Activated T-cell treated with anti-CD3 and anti-CD28 coated beads, Interleukin-2, amount 50 U/mL, for 24 hours (primary cell): Measurements from ENCODE around the gene DUS1L.

ENCODE experiments used
- DNase-seq: peaks from one replicate; pipeline ENCODE4 v3.0.0-alpha.2; 2020
- H3K27ac Mint-ChIP-seq: 2 replicates; pipeline ENCODE4 v1.8.0; 2020; ENCODE audit warnings: mild to moderate bottlenecking, mixed read lengths
- H3K27me3 Mint-ChIP-seq: 2 replicates; pipeline ENCODE4 v1.8.0; 2020; ENCODE audit warnings: mixed read lengths
- H3K36me3 Mint-ChIP-seq: 2 replicates; pipeline ENCODE4 v1.8.0; 2020; ENCODE audit warnings: low read depth, mixed read lengths
- H3K4me1 Mint-ChIP-seq: 2 replicates; pipeline ENCODE4 v1.8.0; 2020; ENCODE audit warnings: low read depth, mixed read lengths
- H3K4me3 Mint-ChIP-seq: 2 replicates; pipeline ENCODE4 v1.8.0; 2020; ENCODE audit warnings: mild to moderate bottlenecking, moderate library complexity, mixed read lengths
- H3K9me3 Mint-ChIP-seq: 2 replicates; pipeline ENCODE4 v1.8.0; 2020; ENCODE audit warnings: mixed read lengths

Gene DUS1L

GRCh38 chr17:82012261-82012639, 53.4 kb downstream of the DUS1L start:
- Mint-ChIP-seq H3K36me3 (peaks cover under 1% of the 10 kb centered on the region), H3K9me3 (no peaks in the 10 kb centered on the region), H3K4me1 (no peaks in the 10 kb centered on the region), H3K27ac (no peak overlapping the region), H3K27me3 (no peaks in the 10 kb centered on the region), H3K4me3 (no peak overlapping the region)
- DNase-seq, result no peak

- no peak overlapping the region for H3K27ac Mint-ChIP-seq
- H3K4me3 Mint-ChIP-seq, result no peak overlapping the region
- no peaks in the 10 kb centered on the region for H3K9me3 Mint-ChIP-seq
- H3K36me3 Mint-ChIP-seq, result no peaks in the 10 kb centered on the region
- no peaks in the 10 kb centered on the region for H3K4me1 Mint-ChIP-seq
- no peak for DNase-seq
- H3K27me3 Mint-ChIP-seq, result no peaks in the 10 kb centered on the region
Observed at GRCh38 chr17:82011617-82012187, 53.9 kb downstream of the DUS1L start.

- no peaks in the 10 kb centered on the region for H3K27me3 Mint-ChIP-seq
- no peaks in the 10 kb centered on the region for H3K36me3 Mint-ChIP-seq
- no peak overlapping the region for H3K4me3 Mint-ChIP-seq
- no peak overlapping the region for H3K27ac Mint-ChIP-seq
- no peak for DNase-seq
- no peaks in the 10 kb centered on the region for H3K9me3 Mint-ChIP-seq
- H3K4me1 Mint-ChIP-seq, result no peaks in the 10 kb centered on the region
Observed at GRCh38 chr17:82010575-82011525, 54.8 kb downstream of the DUS1L start.

GRCh38 chr17:82009413-82009812, 56.2 kb downstream of the DUS1L start:
- H3K9me3 Mint-ChIP-seq, result no peaks in the 10 kb centered on the region
- no peak overlapping the region for H3K27ac Mint-ChIP-seq
- H3K4me1 Mint-ChIP-seq, result no peaks in the 10 kb centered on the region
- H3K36me3 Mint-ChIP-seq, result no peaks in the 10 kb centered on the region
- no peaks in the 10 kb centered on the region for H3K27me3 Mint-ChIP-seq
- H3K4me3 Mint-ChIP-seq, result no peak overlapping the region
- DNase-seq, result no peak

- Mint-ChIP-seq H3K36me3 (no peaks in the 10 kb centered on the region), H3K27ac (no peak overlapping the region), H3K27me3 (no peaks in the 10 kb centered on the region), H3K9me3 (no peaks in the 10 kb centered on the region), H3K4me1 (no peaks in the 10 kb centered on the region), H3K4me3 (no peak overlapping the region)
- DNase-seq, result no peak
Observed at GRCh38 chr17:82008941-82009405, 56.6 kb downstream of the DUS1L start.

- H3K27me3 Mint-ChIP-seq, result no peaks in the 10 kb centered on the region
- no peaks in the 10 kb centered on the region for H3K9me3 Mint-ChIP-seq
- no peak overlapping the region for H3K4me3 Mint-ChIP-seq
- H3K27ac Mint-ChIP-seq, result no peak overlapping the region
- peaks cover 1% of the 10 kb centered on the region for H3K4me1 Mint-ChIP-seq
- no peak for DNase-seq
- no peaks in the 10 kb centered on the region for H3K36me3 Mint-ChIP-seq
Observed at GRCh38 chr17:82008258-82008940, 57.2 kb downstream of the DUS1L start.
